Retina (tissue), 1 donor: ENCODE results near the gene NUAK1.
"Not testable (repeated sequence)": the region's sequence is repeated elsewhere in the genome, so short reads cannot be mapped to it uniquely, and the experiment has no call there.

Source experiments
- DNase-seq: peaks from one replicate; pipeline ENCODE4 v3.0.0-alpha.2; 2016

The NUAK1 gene

DNA sequence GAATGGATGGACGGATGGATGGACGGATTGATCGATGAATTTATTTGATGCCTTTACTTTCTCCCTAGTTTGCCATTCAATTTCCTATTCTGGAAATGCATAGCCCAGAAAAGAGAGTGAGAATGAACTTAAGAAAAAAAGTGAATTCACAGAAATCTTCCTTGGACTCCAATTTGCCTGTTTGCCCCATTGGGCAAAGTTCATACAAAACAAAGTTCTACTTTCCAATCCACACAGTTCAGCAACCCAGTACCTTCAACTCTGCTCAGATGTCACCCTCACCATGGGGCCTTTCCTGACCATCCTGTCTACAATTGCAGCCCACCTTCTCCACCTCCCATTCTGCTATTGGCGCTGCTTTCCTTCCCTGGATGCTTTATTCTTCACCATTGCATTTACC lies 8.2 kb upstream of the NUAK1 start:
- DNase-seq, result no peak

DNA sequence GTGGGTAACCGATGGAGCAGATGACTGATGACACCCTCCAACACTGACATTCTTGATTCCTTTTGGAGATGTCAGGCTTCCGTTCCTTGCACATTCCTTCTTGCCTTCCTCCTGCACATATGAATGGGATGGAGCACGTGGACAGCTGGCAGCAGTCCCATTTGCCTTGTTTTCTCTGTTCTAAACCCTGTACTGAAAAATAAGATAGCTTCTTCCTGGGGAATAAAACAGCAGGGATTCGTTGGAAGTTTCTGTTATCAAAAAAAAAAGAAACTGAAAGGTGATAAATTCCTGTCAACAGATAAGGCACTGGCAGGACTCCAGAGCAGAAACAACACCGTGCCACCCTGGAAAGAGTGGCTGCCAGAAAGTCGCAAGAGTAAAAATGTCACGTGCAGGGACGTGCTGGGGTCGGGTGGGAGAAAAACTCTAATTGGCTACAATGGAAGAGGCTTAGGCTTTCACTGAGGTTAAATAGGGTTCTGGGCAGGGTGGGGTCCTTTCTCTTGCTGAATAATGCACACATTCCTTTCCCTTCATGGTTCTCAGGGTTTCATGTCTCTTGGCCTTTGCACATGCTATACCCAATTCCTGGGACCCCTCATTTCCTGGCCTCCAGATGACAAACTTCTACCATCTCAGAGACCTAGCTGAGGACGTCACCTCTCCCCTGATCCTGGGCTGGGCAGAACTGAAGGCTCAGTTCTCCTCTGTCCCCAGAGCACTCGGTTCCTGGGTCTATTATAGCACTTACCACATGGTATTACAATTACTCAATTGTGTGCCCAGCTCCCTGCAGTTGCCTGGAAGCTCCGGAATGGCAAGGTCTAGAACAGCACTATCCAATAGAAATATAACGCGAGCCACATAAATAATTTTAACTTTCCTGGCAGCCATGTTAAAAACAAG lies 7.0 kb upstream of the NUAK1 start:
- DNase-seq, result no peak

DNA sequence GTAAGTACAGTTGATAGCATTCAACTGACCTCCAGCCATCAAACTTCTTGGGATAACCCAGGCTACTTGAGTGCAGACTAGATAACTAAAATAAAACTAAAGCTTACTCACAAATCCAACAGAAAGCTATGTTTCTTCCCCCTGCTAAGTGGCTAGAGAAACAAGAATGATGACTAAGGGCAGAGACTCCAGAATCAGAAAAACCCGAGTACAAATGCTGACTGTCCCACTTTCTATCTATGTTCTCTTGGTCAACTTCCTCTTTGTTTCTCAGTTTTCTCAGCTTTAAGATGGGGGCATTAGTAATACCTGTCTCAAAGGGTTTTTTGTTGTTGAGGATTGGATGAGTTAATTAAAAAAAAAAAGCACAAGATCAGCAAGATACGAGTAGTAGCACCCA lies 6.1 kb upstream of the NUAK1 start:
- DNase-seq, result no peak

DNA sequence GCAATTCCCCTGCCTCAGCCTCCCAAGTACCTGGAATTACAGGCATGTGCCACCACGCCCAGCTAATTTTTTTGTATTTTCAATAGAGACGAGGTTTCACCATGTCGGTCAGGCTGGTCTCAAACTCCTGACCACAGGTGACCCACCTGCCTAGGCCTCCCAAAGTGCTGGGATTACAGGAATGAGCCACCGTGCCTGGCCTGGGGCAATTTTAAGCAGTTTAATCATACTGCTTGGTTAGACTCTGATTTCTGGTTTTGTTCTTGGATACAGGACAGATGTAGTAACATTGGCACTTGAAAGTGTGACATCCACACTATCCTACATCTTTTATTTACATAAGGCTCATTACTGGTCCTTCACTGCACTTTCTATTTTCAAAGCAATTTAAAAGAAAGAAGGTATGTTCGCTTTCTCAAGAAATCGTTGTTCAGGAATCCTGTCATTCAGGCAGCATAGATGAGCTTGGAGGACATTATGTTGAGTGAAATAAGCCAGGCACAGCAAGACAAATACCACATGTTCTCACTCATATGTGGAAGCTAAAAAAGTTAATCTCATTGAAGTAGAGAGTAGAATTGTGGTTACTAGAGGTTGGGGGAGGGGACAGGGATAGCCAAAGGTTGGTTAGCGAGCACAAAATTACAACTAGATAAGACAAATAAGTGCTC lies 4.0 kb upstream of the NUAK1 start:
- no peak for DNase-seq

DNA sequence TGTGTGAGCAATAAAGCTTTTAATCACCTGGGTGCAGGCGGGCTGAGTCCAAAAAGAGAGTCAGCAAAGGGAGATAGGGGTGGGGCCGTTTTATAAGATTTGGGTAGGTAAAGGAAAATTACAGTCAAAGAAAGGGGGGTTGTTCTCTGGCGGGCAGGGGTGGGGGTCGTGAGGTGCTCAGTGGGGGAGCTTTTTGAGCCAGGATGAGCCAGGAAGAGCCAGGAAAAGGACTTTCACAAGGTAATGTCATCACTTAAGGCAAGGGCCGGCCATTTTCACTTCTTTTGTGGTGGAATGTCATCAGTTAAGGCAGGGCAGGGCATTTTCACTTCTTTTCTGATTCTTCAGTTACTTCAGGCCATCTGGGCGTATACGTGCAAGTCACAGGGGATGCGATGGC lies 3.2 kb upstream of the NUAK1 start:
- not testable (repeated sequence) for DNase-seq

DNA sequence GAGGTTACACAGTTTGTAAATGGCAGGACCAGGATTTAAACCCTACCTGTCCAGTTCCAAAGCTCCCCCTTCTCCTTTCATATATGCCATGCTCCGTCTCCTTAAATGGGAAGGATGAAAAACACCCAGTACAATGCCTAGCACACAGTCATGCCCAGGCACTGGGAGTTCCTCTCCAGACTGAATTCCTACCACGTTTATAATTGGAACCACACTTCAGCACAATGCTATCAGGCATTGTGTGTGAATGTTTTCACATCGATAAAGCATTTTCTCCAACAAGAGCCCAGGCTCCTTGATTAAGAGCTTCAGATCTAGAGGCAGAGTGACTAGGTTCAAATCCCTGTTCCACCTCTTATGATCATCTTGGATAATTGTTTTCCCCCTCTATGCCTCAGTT lies 2.7 kb upstream of the NUAK1 start:
- no peak for DNase-seq

DNA sequence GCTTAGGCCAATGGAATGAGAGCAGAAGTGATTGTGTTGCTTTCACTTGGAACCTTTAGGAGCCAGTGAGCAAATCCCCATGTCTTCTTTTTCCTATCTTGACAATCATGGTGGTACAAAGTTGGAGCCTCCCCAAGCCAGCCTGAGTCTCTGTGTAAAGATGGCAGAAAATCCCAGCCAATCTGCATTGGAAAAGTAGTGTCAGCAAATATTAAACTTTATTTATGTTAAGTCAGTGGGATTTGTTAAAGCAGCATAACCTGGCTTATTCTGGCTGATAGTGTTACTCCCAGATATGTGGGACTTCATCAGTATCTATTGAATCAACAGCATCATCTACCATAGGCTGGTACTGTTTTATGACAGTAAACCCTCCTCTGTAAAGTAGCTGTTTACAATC lies 2.2 kb upstream of the NUAK1 start:
- no peak for DNase-seq

DNA sequence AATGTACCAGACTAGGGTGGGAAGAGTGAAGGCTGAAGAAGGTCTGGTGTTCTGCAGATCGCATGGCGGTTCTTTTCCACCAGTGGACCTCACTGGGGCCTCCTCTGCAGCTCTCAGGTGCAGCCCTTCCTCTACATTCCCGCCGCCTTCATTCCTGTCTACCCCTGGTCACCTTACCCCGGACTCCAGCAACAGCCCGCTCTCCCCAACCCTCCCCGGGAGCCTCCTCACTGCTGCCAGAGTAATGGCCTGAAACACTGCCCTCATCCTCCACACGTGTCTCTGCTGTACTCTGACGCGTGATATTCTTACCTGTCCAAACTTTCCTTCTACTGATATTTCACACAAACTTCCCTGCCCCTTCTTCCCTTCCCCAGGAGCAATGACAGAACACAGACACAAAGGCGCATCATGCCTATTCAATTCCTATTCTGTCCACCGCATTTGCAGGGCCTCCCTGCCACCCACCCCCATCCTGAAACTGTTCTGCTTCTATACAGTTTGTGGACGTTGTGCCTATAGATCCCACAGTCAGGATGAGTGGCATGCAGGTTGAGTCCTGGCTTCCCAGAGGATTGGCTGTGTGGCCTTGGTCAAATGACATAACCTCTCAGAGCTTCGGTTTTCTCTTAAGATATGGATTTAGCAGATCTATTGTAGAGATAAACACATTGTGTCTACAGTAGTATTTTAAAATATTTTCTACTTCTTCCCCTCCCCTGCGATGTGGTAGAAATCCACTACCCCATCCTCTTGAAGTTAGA lies 1.7 kb upstream of the NUAK1 start:
- no peak for DNase-seq

DNA sequence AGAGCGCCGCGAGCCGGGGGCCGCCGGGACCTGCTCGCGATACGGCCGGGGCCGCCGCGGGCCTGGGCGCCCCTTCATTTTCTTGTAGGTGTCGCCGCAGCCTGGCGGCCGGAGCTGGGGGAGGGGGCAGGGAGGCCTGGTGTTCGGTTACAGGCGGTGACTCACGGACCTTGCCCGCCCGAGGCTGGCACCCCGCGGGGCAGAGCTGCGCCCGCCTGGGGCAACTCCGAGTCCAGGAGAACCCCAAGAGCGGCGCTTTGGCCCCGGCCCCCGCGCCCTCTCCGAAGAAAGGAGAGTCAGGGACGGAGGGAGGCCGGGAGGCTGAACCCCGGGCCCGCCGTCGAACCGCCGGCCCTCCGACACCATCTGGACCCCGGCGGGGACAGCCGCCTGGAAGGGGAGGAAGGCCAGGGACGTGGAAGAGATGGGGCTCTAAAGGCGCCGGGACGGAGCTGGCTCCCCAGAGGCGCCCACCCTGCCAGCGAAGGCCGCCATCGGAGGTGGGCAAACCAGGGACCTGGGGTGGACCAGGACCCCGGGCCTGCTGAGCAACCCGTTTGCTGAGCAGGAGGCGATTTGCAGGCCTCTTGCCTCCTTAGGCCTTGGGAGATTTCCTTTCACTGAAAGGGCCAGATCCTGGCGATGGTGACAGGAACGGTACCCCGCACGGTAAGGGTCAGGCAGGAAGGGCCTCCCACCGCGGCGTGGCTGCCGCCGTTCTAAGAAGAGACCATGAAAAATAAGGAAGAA lies 843 bp upstream of the NUAK1 start:
- DNase-seq, result peak; percentile 91

DNA sequence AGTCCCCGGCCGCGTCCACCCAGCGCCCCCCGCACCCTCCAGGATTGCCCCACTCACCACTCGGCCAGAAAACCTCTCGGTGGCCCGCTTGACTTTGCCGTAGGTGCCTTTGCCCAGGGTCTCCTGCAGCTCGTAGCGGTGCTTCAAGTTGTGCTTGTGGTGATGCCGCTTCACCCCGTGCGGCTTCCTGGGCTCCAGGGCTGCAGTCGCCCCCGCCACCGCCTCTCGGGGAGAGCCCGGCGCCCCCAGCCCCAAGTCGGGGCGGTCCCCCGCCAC lies 459 bp downstream of the NUAK1 start:
- no peak for DNase-seq

DNA sequence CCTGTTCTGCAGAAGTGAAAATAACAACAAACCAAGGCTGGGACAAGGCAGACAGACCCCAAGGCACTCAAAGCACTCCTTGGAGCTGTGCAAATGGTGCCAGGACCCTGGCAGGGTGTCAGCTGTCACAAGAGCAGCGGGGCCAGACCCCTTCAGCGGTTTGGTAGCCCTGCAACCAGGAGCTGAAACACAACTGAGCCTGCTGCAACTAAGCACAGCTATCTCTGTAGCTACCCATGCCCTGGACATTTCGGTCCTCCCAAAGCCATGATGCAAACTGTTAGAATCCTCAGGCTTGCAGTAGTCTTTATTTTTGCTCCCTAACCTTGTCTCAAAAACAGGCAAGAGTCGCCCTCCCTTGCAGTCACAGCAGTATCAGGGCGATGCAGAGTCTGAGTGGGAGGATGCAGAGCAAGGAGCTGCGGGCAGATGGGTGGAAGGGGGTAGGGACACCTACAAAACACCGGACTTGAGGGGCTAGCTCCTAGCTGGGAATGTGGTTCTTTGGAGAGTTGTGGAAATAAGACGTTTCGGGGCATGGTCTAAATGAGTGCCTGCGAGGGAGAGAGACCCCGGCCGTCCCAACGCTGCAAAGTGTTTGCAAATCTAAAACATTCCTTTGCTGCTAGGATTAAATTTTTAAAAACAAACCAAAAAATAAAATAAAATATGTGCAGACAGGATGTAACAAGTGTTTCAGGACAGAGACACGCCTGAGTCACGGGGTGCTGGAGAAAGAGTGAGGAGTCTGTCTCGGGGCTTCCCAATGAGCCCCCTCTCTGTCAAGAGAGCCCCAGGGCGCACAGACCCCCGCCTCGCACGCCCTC lies 1.0 kb downstream of the NUAK1 start:
- peak; percentile 63 for DNase-seq

DNA sequence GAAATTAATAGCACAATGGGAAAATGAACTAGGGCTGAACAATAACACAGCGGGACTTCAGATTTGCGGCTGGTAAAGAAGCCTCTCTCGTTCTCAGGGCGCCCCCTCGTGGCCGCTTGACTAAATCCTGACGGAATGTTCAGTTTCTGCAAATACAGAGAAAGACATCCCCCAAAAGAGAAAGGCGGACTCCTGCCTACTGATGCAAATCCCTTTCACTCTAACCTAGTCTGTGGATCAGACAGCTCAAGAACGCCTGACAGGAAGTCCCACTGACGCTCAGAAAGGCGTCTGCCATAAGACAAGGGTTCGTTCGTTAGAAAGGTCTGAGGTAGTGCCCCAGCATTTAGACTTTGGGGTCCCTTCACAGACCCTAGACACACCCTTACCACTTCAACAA lies 2.5 kb downstream of the NUAK1 start:
- DNase-seq, result peak; percentile 89

DNA sequence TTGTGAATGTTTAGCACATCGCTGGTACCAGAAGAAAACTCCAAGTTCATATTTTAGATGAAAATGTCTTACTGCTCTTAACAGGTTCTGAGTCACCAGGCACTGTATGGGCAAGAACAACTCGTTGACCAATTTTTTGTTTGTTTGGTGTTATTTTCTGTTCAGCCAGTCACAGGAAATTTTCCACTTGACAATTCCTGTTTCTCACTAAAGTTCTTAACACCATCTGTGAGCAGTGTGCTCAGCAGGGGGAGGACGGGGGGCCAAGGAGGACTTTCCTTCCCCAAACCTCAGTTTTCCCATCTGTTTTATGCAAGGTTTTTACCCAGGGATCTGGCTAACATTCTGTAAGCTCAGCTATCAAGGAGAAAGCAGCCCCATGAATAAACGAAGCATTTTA lies 3.0 kb downstream of the NUAK1 start:
- DNase-seq, result no peak

DNA sequence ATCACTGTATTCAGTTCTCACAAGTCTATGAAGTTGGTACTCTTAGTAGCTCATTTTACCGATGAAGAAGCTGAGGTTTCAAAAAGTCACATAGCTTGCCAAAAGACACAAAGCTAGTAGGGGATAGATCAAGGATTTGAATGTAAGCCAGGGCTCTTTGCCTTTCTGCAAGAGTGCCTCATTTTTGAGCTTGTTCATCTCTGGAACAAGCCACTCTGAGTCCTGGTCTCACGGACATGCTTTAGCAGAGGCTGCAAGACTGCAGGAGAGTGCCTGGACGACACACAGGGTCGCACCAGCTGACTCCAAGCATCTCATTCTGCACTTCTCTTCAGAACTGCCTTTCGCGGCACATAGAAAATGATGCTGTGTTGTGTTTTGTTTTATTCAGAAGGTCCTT lies 3.7 kb downstream of the NUAK1 start:
- peak; percentile 53 for DNase-seq

DNA sequence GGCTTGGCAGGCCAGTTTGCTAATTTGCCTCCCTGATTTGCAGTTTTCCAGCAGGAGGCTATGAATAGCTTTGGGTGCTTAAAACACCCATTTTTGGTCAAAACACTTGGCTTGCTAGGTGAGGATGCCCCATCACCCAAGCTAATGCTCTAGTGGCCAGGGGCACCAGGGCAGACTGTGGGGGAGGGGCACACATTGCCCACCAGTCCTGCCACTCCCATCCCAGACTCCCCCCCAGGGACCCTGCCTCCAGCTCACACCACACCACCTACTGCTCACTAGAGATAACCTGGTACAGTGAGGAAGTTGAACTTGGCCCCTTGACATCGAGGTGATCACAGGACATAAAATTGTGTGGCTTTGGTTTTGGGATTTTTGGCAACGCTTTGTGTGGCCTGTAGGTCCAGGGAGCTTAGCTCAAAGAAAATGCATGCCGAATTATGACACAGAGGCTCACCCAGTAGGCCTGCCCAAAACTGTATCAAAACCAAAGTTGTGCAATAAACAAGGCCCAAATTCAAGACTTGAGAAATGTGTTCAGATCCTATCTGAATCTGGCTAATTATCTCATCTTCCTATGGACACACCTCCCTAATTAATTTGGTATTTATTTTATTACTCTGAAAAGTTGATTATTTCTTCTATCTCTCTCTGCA lies 4.3 kb downstream of the NUAK1 start:
- DNase-seq, result no peak

DNA sequence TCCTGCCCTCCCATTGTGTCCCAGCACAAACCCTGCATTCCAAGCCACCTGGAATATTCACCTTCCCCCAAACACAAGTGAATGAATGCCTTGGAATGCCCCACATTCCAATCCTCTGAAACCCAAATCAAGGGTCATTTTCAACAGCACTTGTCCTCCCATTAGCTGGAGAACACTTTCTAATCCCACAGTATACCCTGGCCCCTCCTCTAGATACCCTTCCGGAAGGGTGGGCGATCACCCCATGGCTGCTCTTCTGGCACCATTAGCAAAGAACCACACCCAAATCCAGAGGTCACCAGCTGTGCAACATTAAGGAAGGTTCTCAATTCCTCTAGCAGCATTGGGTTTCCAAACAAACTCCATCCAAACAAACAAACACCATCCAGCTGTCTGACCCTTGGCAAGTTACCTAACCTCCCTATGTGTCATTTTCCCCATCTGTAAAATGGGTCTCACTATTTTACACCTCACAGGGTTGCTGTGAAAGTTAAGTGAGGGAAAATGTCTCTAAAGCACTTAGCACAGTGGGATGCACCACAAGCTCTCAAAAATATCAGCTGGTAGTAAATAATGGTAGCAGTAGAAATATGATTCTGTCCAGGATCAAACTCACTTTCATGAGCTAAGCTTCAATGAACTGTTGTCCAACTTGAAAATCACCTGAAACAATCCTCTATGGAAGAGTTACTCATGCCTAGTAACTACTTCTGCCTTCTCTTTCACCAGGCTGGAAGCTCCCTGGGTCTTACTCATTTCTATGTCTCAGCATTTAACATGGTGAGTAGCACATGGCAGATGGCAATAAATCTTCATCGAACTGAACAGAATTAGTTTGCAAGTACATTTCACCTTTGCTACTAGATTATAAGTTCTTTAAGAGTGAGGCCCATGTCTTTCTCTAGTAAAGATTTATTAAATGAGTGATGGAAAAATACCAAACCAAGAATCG lies 5.3 kb downstream of the NUAK1 start:
- DNase-seq, result no peak

DNA sequence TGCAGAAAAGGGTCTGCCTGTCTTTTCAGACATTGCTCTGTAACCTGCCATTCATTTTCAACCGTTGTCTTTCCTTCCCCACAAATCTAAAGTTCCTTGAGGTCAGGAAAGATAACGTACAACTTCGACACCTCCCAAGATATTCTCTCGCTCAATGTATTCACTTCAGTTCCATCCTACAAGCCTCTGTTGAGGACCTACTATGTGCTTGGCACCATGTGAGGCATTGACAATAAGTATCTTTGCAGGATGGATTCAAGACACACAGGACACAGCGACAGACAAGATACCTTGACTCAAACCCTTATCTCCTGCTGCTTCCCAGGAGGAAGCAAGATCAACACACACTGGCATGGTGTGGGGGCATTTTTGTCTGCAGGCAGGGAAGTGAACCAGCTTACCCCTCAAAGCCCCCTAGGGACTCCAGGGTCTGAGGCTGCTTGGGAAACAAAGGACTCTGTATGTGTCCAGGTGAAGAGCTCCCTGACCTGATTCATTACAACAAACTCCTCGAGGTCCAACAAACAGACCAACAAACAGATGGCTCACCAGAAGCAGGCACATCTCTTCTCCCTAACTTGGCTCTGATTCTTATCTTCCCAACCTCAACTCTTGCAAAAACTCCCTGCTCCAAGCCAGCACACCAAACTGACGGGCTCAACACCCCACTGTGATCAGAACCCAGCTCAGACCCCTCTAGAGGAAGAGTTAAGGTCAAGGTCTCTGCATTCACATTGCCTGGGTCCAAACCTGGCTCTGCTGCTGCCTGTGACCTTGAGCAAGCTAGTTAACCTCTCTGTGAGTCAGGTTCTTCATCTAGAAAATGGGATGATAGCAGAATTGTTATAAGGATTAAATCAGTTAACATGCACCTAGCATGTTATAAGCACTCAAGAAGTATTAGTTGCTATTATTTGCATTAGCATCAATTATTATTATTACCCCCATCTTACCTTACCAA lies 6.3 kb downstream of the NUAK1 start:
- no peak for DNase-seq

DNA sequence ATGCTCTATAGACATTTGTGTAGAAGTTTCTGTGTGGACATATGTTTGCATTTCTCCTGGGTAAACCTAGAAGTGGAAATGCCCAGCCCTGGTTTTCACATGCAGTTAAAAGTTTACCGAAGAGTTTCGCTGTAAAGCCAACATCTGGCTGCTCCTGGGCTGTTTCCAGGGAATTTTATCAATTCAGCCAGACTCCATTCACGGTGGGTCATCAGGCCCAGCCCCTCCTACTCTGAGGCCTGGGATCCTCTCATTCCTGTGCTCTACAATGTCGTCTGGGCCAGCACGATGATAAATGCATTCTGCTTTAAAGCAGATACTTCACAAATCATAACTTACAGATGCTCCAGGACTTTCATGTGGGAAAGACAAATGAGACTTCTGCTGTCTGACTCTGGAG lies 7.1 kb downstream of the NUAK1 start:
- DNase-seq, result no peak

DNA sequence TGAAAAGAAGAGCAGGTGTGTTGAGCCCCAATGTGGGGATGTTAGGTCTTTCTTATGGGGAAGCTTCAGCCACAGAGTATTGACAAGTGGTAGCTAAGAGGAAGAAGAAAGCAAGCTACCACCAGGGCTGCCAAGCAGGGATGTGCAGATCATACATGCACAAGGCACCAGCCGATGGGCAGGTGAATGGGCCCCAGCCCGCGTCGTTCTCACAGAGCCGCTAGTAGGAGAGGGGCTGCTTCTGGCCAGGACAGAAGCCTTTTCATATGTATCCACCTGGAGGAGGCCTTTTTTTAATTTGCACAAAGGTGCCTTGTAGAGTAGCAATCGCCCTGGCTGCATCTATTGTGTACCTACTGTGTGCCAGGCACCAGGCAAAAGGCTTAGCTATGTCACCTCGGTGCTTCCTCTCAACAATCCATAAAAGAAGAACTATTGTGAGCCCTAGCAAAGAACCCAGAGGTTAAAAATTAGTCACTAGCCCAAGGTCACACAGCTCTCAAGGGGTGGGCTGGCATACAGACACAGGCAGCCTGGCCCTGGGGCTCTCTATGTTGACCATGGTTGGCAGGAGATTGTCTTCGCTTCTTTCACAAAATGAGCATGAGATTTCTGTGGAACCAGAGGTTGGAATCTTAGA lies 8.2 kb downstream of the NUAK1 start:
- DNase-seq, result no peak
